ENCODE data around the gene DSTN. TPM values are rescaled to one million over a fixed set of nuclear protein-coding genes. Genes with fewer than 3 reads are reported as not detected.

The DSTN gene
- total and polyA plus RNA-seq, 8 donors = 334 to 1,254 (median 577) TPM

- no peak overlapping the region for H3K4me3 ChIP-seq
- H3K27me3 ChIP-seq = peaks cover 0 to 11% (median 0%) of the 10 kb centered on the region in 3 donors
- H3K27ac ChIP-seq = no peak overlapping the region
- intact Hi-C loops (cut with DNase I; ENCODE audit: low total_unique reads) = no loop called here
- no peaks in the 10 kb centered on the region for H3K9me3 ChIP-seq
- TF ChIP-seq CTCF (IDR thresholded peaks at IDR 0.05) (no peak), POLR2A (IDR thresholded peaks at IDR 0.05) (no peak), POLR2AphosphoS5 (IDR thresholded peaks at IDR 0.05) (no peak), EP300 (IDR thresholded peaks at IDR 0.05) (no peak)
- DNase-seq = no peak
- H3K4me1 ChIP-seq = peaks cover 0 to 17% (median 15%) of the 10 kb centered on the region in 4 donors
- no peaks in the 10 kb centered on the region for H3K36me3 ChIP-seq
These were observed 40.3 kb upstream of the DSTN start for GRCh38 chr20:17529586-17529985.

GRCh38 chr20:17530153-17530552 lies 39.7 kb upstream of the DSTN start:
- peaks cover 0 to 11% (median 0%) of the 10 kb centered on the region in 3 donors for H3K27me3 ChIP-seq
- H3K36me3 ChIP-seq = no peaks in the 10 kb centered on the region
- intact Hi-C loops (cut with DNase I; ENCODE audit: low total_unique reads) = no loop called here
- no peak for DNase-seq
- no peaks in the 10 kb centered on the region for H3K9me3 ChIP-seq
- no peak overlapping the region for H3K27ac ChIP-seq
- peaks cover 0 to 17% (median 15%) of the 10 kb centered on the region in 4 donors for H3K4me1 ChIP-seq
- WGBS, 5 donors = 86 to 88% (median 86%) methylated on average over 7 of the region's 7 CpGs
- TF ChIP-seq POLR2AphosphoS5 (IDR thresholded peaks at IDR 0.05) (no peak), EP300 (IDR thresholded peaks at IDR 0.05) (no peak), POLR2A (IDR thresholded peaks at IDR 0.05) (no peak), CTCF (IDR thresholded peaks at IDR 0.05) (no peak)
- peak overlapping the region in 2 of 4 donors; percentile 55 to 63 for H3K4me3 ChIP-seq

GRCh38 chr20:17530716-17531664 lies 38.9 kb upstream of the DSTN start, which contains the start of gene BFSP1:
Gene BFSP1 (minus strand): TSS chr20:17531379. CDS start chr20:17531329, 50 bp downstream.
- 0 to 1% (median 1%) methylated on average over 22 to 111 of the region's 111 CpGs for WGBS, 5 donors
- H3K4me3 ChIP-seq = peak within 1 kb of the TSS; percentile 55 to 63 (median 60)
- peak; percentile 68 to 85 for DNase-seq
- intact Hi-C loops (cut with DNase I; ENCODE audit: low total_unique reads) = no loop called here
- H3K4me1 ChIP-seq = peaks cover 0 to 17% (median 15%) of the 10 kb centered on the region in 4 donors
- no peaks in the 10 kb centered on the region for H3K9me3 ChIP-seq
- peaks cover 0 to 11% (median 0%) of the 10 kb centered on the region in 3 donors for H3K27me3 ChIP-seq
- H3K27ac ChIP-seq = peak within 1 kb of the TSS; percentile 67 to 86 (median 82)
- TF ChIP-seq POLR2A (IDR thresholded peaks at IDR 0.05) = no peak
- no peak for TF ChIP-seq POLR2AphosphoS5 (IDR thresholded peaks at IDR 0.05)
- TF ChIP-seq CTCF (IDR thresholded peaks at IDR 0.05) = no peak
- no peak for TF ChIP-seq EP300 (IDR thresholded peaks at IDR 0.05)
- H3K36me3 ChIP-seq = no peaks in the 10 kb centered on the region

GRCh38 chr20:17531665-17532025 lies 38.2 kb upstream of the DSTN start:
- Histone ChIP-seq H3K27ac (peak overlapping the region; percentile 67 to 86 (median 82)), H3K27me3 (peaks cover 0 to 11% (median 0%) of the 10 kb centered on the region in 3 donors), H3K9me3 (no peaks in the 10 kb centered on the region), H3K4me3 (peak overlapping the region; percentile 55 to 63 (median 60)), H3K36me3 (no peaks in the 10 kb centered on the region), H3K4me1 (peaks cover 0 to 18% (median 15%) of the 10 kb centered on the region in 4 donors)
- intact Hi-C loops (cut with DNase I; ENCODE audit: low total_unique reads) = no loop called here
- 69 to 79% (median 71%) methylated on average over 5 of the region's 5 CpGs for WGBS, 5 donors
- TF ChIP-seq CTCF (IDR thresholded peaks at IDR 0.05) = no peak
- TF ChIP-seq EP300 (IDR thresholded peaks at IDR 0.05) = no peak
- no peak for TF ChIP-seq POLR2A (IDR thresholded peaks at IDR 0.05)
- no peak for TF ChIP-seq POLR2AphosphoS5 (IDR thresholded peaks at IDR 0.05)
- no peak for DNase-seq

Measured in stomach (tissue), 9 donors.